GM12878 (cell line): ENCODE data around the gene KLHL35. TPM values are rescaled to one million over a fixed set of nuclear protein-coding genes. Genes with fewer than 3 reads are reported as not detected.

ENCODE experiments used
- ATAC-seq: fragments of 200-7000 bp; cut with Tn5 transposase; 3 replicates; pipeline ENCODE4 v1.9.1; 2020; ENCODE audit warnings: mild to moderate bottlenecking, moderate library complexity
- BruUV-seq: library from RNA; stranded (reverse); fragments of 400-500 nt; replicated peaks from 2 replicates; lab custom pipeline; 2021; lab: Mats Ljungman, UMichigan
- CTCF ChIA-PET: fragments of 300-600 bp; sonication (Branson Sonifier 250); formaldehyde crosslinking; extraction: SDS; loops from one replicate; lab custom pipeline; 2021; ENCODE audit warnings: inconsistent platforms; lab: Yijun Ruan, JAX
- POLR2A ChIA-PET: fragments of 350-600 bp; formaldehyde crosslinking; extraction: SDS; loops from one replicate; lab custom pipeline; 2021; ENCODE audit warnings: inconsistent platforms; lab: Charles Lee
- RAD21 ChIA-PET: fragments of 300-600 bp; sonication (Branson Sonifier 250); formaldehyde crosslinking; loops from one replicate; lab custom pipeline; 2023; ENCODE audit warnings: antibody characterized with exemption; ENCODE audit not compliant: unreplicated experiment; lab: Charles Lee
- SMC1A ChIA-PET: fragments of 300-600 bp; sonication (Branson Sonifier 250); formaldehyde crosslinking; loops from one replicate; lab custom pipeline; 2023; ENCODE audit not compliant: unreplicated experiment, uncharacterized antibody; lab: Charles Lee
- DNase-seq: peaks from one replicate; pipeline ENCODE4 v3.0.0-alpha.2; 2011; ENCODE audit warnings: low read depth, low spot score
- FAIRE-seq: peaks from 3 replicates; lab custom pipeline; 2011; peaks lifted over from hg19 to GRCh38; lab: Jason Lieb, UNC
- H2AFZ ChIP-seq: 2 replicates; pipeline ENCODE4 v1.6.0; 2011; ENCODE audit warnings: low read depth, low read length, control low read depth; ENCODE audit not compliant: control insufficient read depth
- H3K27ac ChIP-seq: 2 replicates; pipeline ENCODE4 v1.5.1; 2011; ENCODE audit warnings: control low read depth; ENCODE audit not compliant: control insufficient read depth, insufficient read depth
- H3K27me3 ChIP-seq, 2 experiments: replicated peaks in 1 of 2; 2 replicates each; pipeline versions ENCODE4 v1.6.0 to v1.6.1; 2011; ENCODE audit warnings: low read length in 1 of 2; ENCODE audit not compliant: control insufficient read depth in 2 of 2, insufficient read depth in 2 of 2
- H3K36me3 ChIP-seq, 2 experiments: 2 replicates each; pipeline ENCODE4 v1.5.1; 2011; ENCODE audit warnings: low read length in 1 of 2; ENCODE audit not compliant: control insufficient read depth in 2 of 2, insufficient read depth in 2 of 2
- H3K4me1 ChIP-seq: 2 replicates; pipeline ENCODE4 v1.6.1; 2011; ENCODE audit warnings: mild to moderate bottlenecking, low read length, moderate library complexity, mixed read lengths; ENCODE audit not compliant: control insufficient read depth, insufficient read depth
- H3K4me2 ChIP-seq: 2 replicates; pipeline ENCODE4 v1.6.0; 2011; ENCODE audit warnings: control low read depth; ENCODE audit not compliant: control insufficient read depth, insufficient read depth
- H3K4me3 ChIP-seq: fragments of 200-600 bp; sonication (generic); 2 replicates; pipeline ENCODE4 v1.5.1; 2016
- H3K79me2 ChIP-seq: 2 replicates; pipeline ENCODE4 v1.6.0; 2011; ENCODE audit warnings: low read length; ENCODE audit not compliant: control insufficient read depth, insufficient read depth
- H3K9ac ChIP-seq: 2 replicates; pipeline ENCODE4 v1.8.0; 2011; ENCODE audit warnings: low read length, control low read depth, mixed read lengths; ENCODE audit not compliant: control insufficient read depth, insufficient read depth
- H3K9me3 ChIP-seq: replicated peaks from 3 replicates; pipeline ENCODE4 v1.5.1; 2011; ENCODE audit warnings: mild to moderate bottlenecking, low read length; ENCODE audit not compliant: control insufficient read depth, insufficient read depth
- H4K20me1 ChIP-seq: 2 replicates; pipeline ENCODE4 v1.6.0; 2011; ENCODE audit not compliant: control insufficient read depth, insufficient read depth
- BACH1 ChIP-seq: fragments of 450-650 bp; IDR thresholded peaks from 2 replicates; pipeline ENCODE4 v1.6.1; 2017; ENCODE audit warnings: mild to moderate bottlenecking, borderline replicate concordance
- BCL3 ChIP-seq: IDR thresholded peaks from 2 replicates; pipeline ENCODE4 v1.6.1; 2011; ENCODE audit warnings: borderline replicate concordance, low read depth, mild to moderate bottlenecking, moderate library complexity, low read length; ENCODE audit not compliant: insufficient read depth, poor library complexity, severe bottlenecking
- DPF2 ChIP-seq: fragments of 450-650 bp; IDR thresholded peaks from 2 replicates; pipeline ENCODE4 v1.6.1; 2017; ENCODE audit warnings: mild to moderate bottlenecking
- EGR1 ChIP-seq, 2 experiments: IDR thresholded peaks; 1 replicate in 1 of 2; 2 replicates in 1 of 2; pipeline ENCODE4 v1.6.1; 2011 to 2012; ENCODE audit warnings: low read depth in 2 of 2, low read length in 2 of 2, borderline replicate concordance in 1 of 2, mild to moderate bottlenecking in 1 of 2, moderate library complexity in 1 of 2
- EP300 ChIP-seq, 2 experiments: fragments of 150-350 bp in 1 of 2; IDR thresholded peaks; 2 replicates each; pipeline ENCODE4 v1.6.1; 2011 to 2012; ENCODE audit warnings: low read depth in 2 of 2, low read length in 2 of 2, borderline replicate concordance in 1 of 2, improper control_type of control experiment in 1 of 2, inconsistent platforms in 1 of 2; ENCODE audit not compliant: control insufficient read depth in 1 of 2
- ETV6 ChIP-seq, 2 experiments: fragments of 450-650 bp in 1 of 2; IDR thresholded peaks in 1 of 2; conservative IDR thresholded peaks in 1 of 2; 2 replicates each; pipeline ENCODE4 v1.6.1; 2014; ENCODE audit warnings: antibody characterized with exemption in 1 of 2, borderline replicate concordance in 1 of 2, low read depth in 1 of 2, mild to moderate bottlenecking in 1 of 2, moderate library complexity in 1 of 2
- HSF1 ChIP-seq: fragments of 150-350 bp; IDR thresholded peaks from 2 replicates; pipeline ENCODE4 v1.6.1; 2014; ENCODE audit warnings: mild to moderate bottlenecking, low read depth, low read length
- LARP7 ChIP-seq: fragments of 450-650 bp; IDR thresholded peaks from 2 replicates; pipeline ENCODE4 v1.6.1; 2017; ENCODE audit warnings: mild to moderate bottlenecking
- POLR2AphosphoS5 ChIP-seq: IDR thresholded peaks from 2 replicates; pipeline ENCODE4 v1.6.1; 2011; ENCODE audit warnings: mild to moderate bottlenecking, low read length, inconsistent platforms
- POU2F2 ChIP-seq: IDR thresholded peaks from 3 replicates; pipeline ENCODE4 v1.6.1; 2011; ENCODE audit warnings: low read depth, mild to moderate bottlenecking, low read length, borderline replicate concordance
- SMAD1 ChIP-seq: fragments of 450-650 bp; IDR thresholded peaks from 2 replicates; pipeline ENCODE4 v1.6.1; 2018; ENCODE audit warnings: mild to moderate bottlenecking, low read depth; ENCODE audit not compliant: partially characterized antibody
- SREBF1 ChIP-seq: IDR thresholded peaks from 2 replicates; pipeline ENCODE4 v1.6.1; 2012; ENCODE audit warnings: mild to moderate bottlenecking, low read length
- TCF7 ChIP-seq: IDR thresholded peaks from 2 replicates; pipeline ENCODE4 v1.6.1; 2014; ENCODE audit warnings: antibody characterized with exemption, borderline replicate concordance
- ZSCAN29 ChIP-seq: fragments of 450-650 bp; IDR thresholded peaks from 2 replicates; pipeline ENCODE4 v1.6.1; 2017; ENCODE audit warnings: mild to moderate bottlenecking, moderate library complexity
- WGBS: methylation state at CpG from one replicate; pipeline ENCODE4 v1.1.6; 2016; ENCODE audit warnings: low lambda C conversion rate; ENCODE audit not compliant: insufficient replicate concordance, insufficient coverage; ENCODE audit errors: missing lambda C conversion rate; 5-methylcytosine and 5-hydroxymethylcytosine counted together
- in situ Hi-C: fragments of 300-500 bp; cut with MboI; formaldehyde crosslinking; loops from 9 replicates; pipeline ENCODE4 v1.14.3; 2018; ENCODE audit warnings: mixed read lengths
- intact Hi-C: fragments of 100-400 bp; cut with micrococcal nuclease; formaldehyde crosslinking; loops from one replicate; pipeline ENCODE4 v1.14.2; 2022; ENCODE audit not compliant: unreplicated experiment
- polyA plus RNA-seq, 11 experiments: library from polyadenylated mRNA; depleted of rRNA in 4 of 11; unstranded in 6 of 11; stranded (reverse) in 5 of 11; fragments of >200 nt; fragmentation: Nextera tagmentation in 4 of 11; fragmentation: Illumina TruSeq in 1 of 11; extraction: Ambion mirVana in 4 of 11; extraction: Trizol in 1 of 11; gene quantifications; 1 replicate in 1 of 11; 2 replicates in 10 of 11; pipeline versions ENCODE4 v1.2.1 to v1.2.3, GENCODE V29; 2011 to 2016; ENCODE audit warnings: inconsistent platforms in 2 of 11, missing spikeins in 2 of 11, low read depth in 1 of 11
- total RNA-seq, 4 experiments: library from RNA; depleted of rRNA in 3 of 4; stranded (reverse); fragments of >200 nt in 3 of 4; fragmentation: Illumina TruSeq in 1 of 4; extraction: Trizol in 1 of 4; gene quantifications; 2 replicates each; pipeline versions ENCODE4 v1.2.1 to v1.2.3, GENCODE V29; 2013 to 2021
- TF ChIP-seq, protein P1 (sequence below): IDR thresholded peaks from 2 replicates; pipeline ENCODE4 v1.6.1; 2012; ENCODE audit warnings: low read depth, low read length, improper control_type of control experiment

The KLHL35 gene
- total and polyA plus RNA-seq, 10 of the 15 experiments (the other 5 are each of a cell fraction or from before 2014, with no cell fraction given), result 0.04 to 0.34 (median 0.13) TPM; not detected in 1

- H3K9ac ChIP-seq, result no peak overlapping the region
- SMC1A ChIA-PET, result no interaction called here
- CTCF ChIA-PET, result no interaction called here
- DNase-seq (no peak), FAIRE-seq (no peak), ATAC-seq (no peak)
- WGBS, result 98% methylated on average over 2 of the region's 2 CpGs
- no peak for TF ChIP-seq EP300 (IDR thresholded peaks at IDR 0.05; ENCODE audit: borderline replicate concordance in 1 of 2, control insufficient read depth in 1 of 2, low read depth in 2 of 2, low read length in 2 of 2)
- TF ChIP-seq POU2F2, result no peak
- TF ChIP-seq DPF2, result no peak
- TF ChIP-seq ETV6 (conservative IDR thresholded peaks at IDR 0.05 in 1 of 2, IDR thresholded peaks at IDR 0.05 in 1 of 2; ENCODE audit: borderline replicate concordance in 1 of 2, low read depth in 1 of 2), result no peak
- TF ChIP-seq ZSCAN29, result no peak
- no peak for TF ChIP-seq POLR2AphosphoS5
- no peak for TF ChIP-seq TCF7
- TF ChIP-seq SMAD1, result no peak
- TF ChIP-seq EGR1 (IDR thresholded peaks at IDR 0.05; ENCODE audit: borderline replicate concordance in 1 of 2, low read depth in 2 of 2, low read length in 2 of 2), result no peak
- TF ChIP-seq BCL3, result no peak
- no peak for TF ChIP-seq BACH1
- TF ChIP-seq, protein P1, sequence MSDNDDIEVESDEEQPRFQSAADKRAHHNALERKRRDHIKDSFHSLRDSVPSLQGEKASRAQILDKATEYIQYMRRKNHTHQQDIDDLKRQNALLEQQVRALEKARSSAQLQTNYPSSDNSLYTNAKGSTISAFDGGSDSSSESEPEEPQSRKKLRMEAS, result no peak
- TF ChIP-seq HSF1, result no peak
- TF ChIP-seq LARP7, result no peak
- no peak for TF ChIP-seq SREBF1
- in situ Hi-C loops, result no loop called here
- H3K9me3 ChIP-seq, result no peaks in the 10 kb centered on the region
- H3K36me3 ChIP-seq, result peaks cover 2 to 3% of the 10 kb centered on the region in 2 experiments; a peak in 2 of 4 replicates
- H3K4me2 ChIP-seq, result no peak overlapping the region
- no peaks in the 10 kb centered on the region for H3K4me1 ChIP-seq
- intact Hi-C loops, result no loop called here
- no peak overlapping the region for H3K4me3 ChIP-seq
- H3K27me3 ChIP-seq, result no peaks in the 10 kb centered on the region
- H3K27ac ChIP-seq, result no peak overlapping the region
- RAD21 ChIA-PET, result no interaction called here
- no peaks in the 10 kb centered on the region for H4K20me1 ChIP-seq
- H2AFZ ChIP-seq, result no peak overlapping the region
- no peaks in the 10 kb centered on the region for H3K79me2 ChIP-seq
- POLR2A ChIA-PET, result no interaction called here
- BruUV-seq, result no TSS peak
Observed at GRCh38 chr11:75421902-75422247, 11.1 kb downstream of the KLHL35 start.
